ENCODE results near the gene PSMG1. TPM values are rescaled to one million over a fixed set of nuclear protein-coding genes. Genes with fewer than 3 reads are reported as not detected.

Gene PSMG1
- total and polyA plus RNA-seq, 2 experiments from 2014 or later: 20.7 to 48.3 TPM

DNA sequence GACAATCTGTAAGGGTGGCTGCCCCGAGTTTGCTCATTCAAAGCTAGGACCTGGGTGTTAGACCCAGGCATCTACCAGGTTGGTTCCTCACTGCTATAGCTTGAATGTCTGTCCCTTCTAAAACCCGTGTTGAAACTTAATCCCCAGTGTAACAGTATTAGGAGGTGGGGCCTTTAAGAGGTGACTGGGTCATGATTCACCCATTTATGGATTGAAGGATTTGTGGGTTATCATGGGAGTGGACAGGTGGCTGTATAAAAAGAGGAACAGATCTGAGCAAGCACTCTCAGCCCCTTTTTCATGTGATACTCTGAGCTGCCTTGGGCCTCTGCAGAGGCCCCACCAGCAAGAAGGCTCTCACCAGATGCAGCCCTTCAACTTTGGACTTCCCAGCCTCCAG, 29.4 kb downstream of the PSMG1 start:
- DNase-seq (ENCODE audit: low read depth in 1 of 2, low spot score in 1 of 2): no peak
- Histone ChIP-seq H3K9me3 (ENCODE audit: low read depth) (no peaks in the 10 kb centered on the region), H3K27me3 (no peaks in the 10 kb centered on the region), H3K4me3 (no peak overlapping the region), H3K36me3 (no peaks in the 10 kb centered on the region), H3K27ac (no peak overlapping the region), H3K4me1 (ENCODE audit: low read depth) (no peaks in the 10 kb centered on the region)
- TF ChIP-seq, protein P1, sequence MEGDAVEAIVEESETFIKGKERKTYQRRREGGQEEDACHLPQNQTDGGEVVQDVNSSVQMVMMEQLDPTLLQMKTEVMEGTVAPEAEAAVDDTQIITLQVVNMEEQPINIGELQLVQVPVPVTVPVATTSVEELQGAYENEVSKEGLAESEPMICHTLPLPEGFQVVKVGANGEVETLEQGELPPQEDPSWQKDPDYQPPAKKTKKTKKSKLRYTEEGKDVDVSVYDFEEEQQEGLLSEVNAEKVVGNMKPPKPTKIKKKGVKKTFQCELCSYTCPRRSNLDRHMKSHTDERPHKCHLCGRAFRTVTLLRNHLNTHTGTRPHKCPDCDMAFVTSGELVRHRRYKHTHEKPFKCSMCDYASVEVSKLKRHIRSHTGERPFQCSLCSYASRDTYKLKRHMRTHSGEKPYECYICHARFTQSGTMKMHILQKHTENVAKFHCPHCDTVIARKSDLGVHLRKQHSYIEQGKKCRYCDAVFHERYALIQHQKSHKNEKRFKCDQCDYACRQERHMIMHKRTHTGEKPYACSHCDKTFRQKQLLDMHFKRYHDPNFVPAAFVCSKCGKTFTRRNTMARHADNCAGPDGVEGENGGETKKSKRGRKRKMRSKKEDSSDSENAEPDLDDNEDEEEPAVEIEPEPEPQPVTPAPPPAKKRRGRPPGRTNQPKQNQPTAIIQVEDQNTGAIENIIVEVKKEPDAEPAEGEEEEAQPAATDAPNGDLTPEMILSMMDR (IDR thresholded peaks at IDR 0.05; ENCODE audit: low read depth, low read length): no peak

DNA sequence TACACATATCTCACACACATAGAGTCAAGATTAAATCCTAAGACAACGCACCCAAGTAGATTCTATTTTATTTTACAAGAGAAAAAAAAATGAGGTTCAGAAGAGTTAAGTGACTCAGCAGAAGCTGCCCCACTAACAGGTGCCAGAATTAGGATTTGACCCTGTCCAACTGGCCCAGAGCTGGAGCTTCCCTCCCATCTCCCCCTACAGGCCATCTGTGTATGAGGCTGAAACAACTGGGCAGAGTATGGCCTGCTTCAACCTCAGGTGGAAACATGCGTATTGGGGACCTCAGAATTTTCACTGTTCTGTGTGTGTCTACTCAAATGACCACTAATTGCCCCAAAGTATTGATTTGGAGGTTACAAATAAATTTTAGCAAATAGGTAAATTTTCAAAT, 29.9 kb downstream of the PSMG1 start:
- DNase-seq (ENCODE audit: low read depth in 1 of 2, low spot score in 1 of 2): peak in 1 of 2 donors; percentile 24
- TF ChIP-seq, protein P1 (IDR thresholded peaks at IDR 0.05; ENCODE audit: low read depth, low read length): peak; percentile 60
- Histone ChIP-seq H3K9me3 (ENCODE audit: low read depth) (no peaks in the 10 kb centered on the region), H3K36me3 (no peaks in the 10 kb centered on the region), H3K27me3 (no peaks in the 10 kb centered on the region), H3K27ac (no peak overlapping the region), H3K4me1 (ENCODE audit: low read depth) (no peaks in the 10 kb centered on the region), H3K4me3 (no peak overlapping the region)

DNA sequence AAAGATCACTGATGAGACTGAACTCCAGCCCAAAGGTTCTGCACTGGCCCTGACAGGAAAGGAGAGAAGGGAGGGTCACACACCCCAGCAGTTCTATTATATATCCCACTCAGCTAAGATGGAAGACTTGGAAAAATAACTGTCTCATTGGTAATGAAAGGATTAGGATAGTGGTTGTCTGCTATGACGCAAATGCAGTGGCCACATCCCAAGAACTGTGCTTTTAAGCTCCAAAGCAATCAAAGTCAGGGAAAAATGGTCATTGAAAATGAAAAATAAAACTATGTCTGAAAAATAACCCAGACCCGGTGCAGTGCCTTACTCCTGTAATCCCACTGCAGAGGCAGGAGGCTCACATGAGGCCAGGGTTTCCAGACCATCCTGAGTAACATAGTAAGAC, 31.0 kb downstream of the PSMG1 start:
- no peaks in the 10 kb centered on the region for H3K9me3 ChIP-seq (ENCODE audit: low read depth)

DNA sequence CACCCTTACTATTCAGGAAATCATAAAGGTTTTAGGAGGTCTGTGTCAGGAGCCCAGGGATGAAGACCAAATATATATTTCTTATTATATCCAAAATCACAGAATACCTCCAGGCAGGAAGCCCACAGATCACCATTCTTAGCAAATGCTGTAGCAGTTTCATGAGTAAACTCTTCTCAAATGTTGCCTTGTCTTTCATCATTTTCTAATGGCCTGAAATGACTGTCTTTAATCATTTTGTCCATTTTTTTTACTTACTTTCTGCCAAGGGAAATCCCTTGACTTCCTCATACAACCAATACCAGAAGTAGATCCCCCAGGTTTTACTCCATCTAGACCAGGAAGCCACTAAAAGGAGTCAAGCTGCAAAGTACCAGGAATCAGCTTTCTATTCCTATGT, 32.4 kb downstream of the PSMG1 start:
- DNase-seq (ENCODE audit: low read depth in 1 of 2, low spot score in 1 of 2): no peak
- H3K9me3 ChIP-seq (ENCODE audit: low read depth): no peaks in the 10 kb centered on the region
- H3K4me3 ChIP-seq: no peak overlapping the region
- no peaks in the 10 kb centered on the region for H3K27me3 ChIP-seq
- no peaks in the 10 kb centered on the region for H3K36me3 ChIP-seq
- TF ChIP-seq, protein P1 (IDR thresholded peaks at IDR 0.05; ENCODE audit: low read depth, low read length): no peak
- H3K27ac ChIP-seq: no peak overlapping the region
- H3K4me1 ChIP-seq (ENCODE audit: low read depth): no peaks in the 10 kb centered on the region

More for the DNA sequence above, 31.0 kb downstream of the PSMG1 start:
- H3K27me3 ChIP-seq: no peaks in the 10 kb centered on the region
- no peaks in the 10 kb centered on the region for H3K4me1 ChIP-seq (ENCODE audit: low read depth)
- DNase-seq (ENCODE audit: low read depth in 1 of 2, low spot score in 1 of 2): no peak
- no peak overlapping the region for H3K27ac ChIP-seq
- H3K36me3 ChIP-seq: no peaks in the 10 kb centered on the region
- TF ChIP-seq, protein P1 (IDR thresholded peaks at IDR 0.05; ENCODE audit: low read depth, low read length): no peak
- H3K4me3 ChIP-seq: no peak overlapping the region

DNA sequence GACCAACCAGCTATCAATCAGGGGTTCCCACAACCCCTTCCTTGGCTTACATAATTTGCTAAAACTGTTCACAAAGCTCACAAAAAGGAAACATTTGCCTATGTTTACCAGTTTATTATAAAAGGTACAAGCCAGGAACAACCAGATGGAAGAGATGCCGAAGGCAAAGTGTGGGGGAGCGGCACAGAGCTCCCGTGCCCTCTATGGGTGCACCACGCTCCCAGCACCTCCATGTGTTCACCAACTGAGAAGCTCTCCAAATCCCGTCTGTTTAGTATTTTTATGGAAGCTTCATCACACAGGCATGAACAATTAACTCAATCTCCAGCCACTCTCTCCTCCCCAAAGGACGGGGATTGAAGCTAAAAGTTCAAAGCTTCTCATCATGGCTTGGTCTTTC, 32.9 kb downstream of the PSMG1 start:
- TF ChIP-seq, protein P1 (IDR thresholded peaks at IDR 0.05; ENCODE audit: low read depth, low read length): no peak
- Histone ChIP-seq H3K4me3 (no peak overlapping the region), H3K27ac (no peak overlapping the region), H3K4me1 (ENCODE audit: low read depth) (no peaks in the 10 kb centered on the region), H3K36me3 (no peaks in the 10 kb centered on the region), H3K27me3 (no peaks in the 10 kb centered on the region), H3K9me3 (ENCODE audit: low read depth) (no peaks in the 10 kb centered on the region)
- no peak for DNase-seq (ENCODE audit: low read depth in 1 of 2, low spot score in 1 of 2)

DNA sequence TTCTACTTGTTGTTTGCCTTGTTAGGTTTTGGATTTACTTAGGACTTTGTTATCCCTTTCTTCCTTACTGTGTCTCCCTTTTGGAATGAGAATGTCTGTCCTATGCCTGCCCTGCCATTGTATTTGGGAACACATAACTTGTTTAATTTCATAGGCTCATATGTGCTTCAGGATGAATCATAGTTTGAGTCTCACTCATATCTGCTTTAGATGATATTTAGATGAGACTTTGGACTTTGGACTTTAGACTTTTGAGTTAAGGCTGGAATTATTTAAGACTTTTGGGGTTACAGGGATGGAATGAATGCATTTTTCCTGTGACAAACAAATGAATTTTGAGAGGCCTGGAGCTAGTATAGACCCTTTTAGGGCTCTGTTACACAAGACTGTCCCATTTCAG, 33.4 kb downstream of the PSMG1 start:
- no peaks in the 10 kb centered on the region for H3K4me1 ChIP-seq (ENCODE audit: low read depth)
- TF ChIP-seq, protein P1 (IDR thresholded peaks at IDR 0.05; ENCODE audit: low read depth, low read length): no peak
- H3K9me3 ChIP-seq (ENCODE audit: low read depth): no peaks in the 10 kb centered on the region
- no peaks in the 10 kb centered on the region for H3K27me3 ChIP-seq
- no peak overlapping the region for H3K27ac ChIP-seq
- H3K36me3 ChIP-seq: no peaks in the 10 kb centered on the region
- DNase-seq (ENCODE audit: low read depth in 1 of 2, low spot score in 1 of 2): no peak
- no peak overlapping the region for H3K4me3 ChIP-seq

All from cardiac muscle cell (in vitro differentiated cells and primary cell).